AML-193 (cell line): ENCODE data around the gene OSM.

ENCODE experiments used
- DNase-seq, 2 experiments: peaks; one replicate each; lab custom pipeline; 2025; lab: John Stamatoyannopoulos, UW

The OSM gene

GRCh38 chr22:30297991-30298701 lies 31.5 kb upstream of the OSM start:
- DNase-seq: no peak

- DNase-seq: no peak
Observed at GRCh38 chr22:30297276-30297990, 30.8 kb upstream of the OSM start.

- DNase-seq: no peak
Observed at GRCh38 chr22:30296833-30297232, 30.2 kb upstream of the OSM start.

GRCh38 chr22:30296324-30296723 lies 29.7 kb upstream of the OSM start:
- DNase-seq: no peak

- no peak for DNase-seq
Observed at GRCh38 chr22:30295576-30295975, 28.9 kb upstream of the OSM start.

DNA sequence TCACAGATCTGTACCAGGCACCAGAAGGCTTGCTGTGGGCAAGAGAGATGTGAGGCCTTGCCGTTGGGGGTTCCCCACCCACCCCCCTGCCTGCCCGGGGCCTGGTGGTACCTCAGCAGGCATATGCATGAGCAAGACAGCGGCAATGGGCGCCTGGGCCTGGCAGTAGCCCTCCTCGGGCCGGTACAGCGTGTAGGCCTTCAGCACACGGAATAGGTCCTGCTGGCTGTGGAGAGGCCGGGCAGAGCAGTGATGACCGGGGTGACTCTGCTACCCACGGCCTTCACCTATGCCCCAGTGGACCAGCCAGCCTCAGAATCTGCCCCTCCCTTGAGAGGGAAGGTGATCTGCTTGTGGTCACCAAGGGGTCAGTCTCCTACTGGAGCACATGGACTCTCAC lies 28.2 kb upstream of the OSM start:
- DNase-seq: no peak

GRCh38 chr22:30294066-30294465 lies 27.4 kb upstream of the OSM start:
- DNase-seq: no peak

GRCh38 chr22:30293026-30293425 lies 26.4 kb upstream of the OSM start:
- DNase-seq: no peak

DNA sequence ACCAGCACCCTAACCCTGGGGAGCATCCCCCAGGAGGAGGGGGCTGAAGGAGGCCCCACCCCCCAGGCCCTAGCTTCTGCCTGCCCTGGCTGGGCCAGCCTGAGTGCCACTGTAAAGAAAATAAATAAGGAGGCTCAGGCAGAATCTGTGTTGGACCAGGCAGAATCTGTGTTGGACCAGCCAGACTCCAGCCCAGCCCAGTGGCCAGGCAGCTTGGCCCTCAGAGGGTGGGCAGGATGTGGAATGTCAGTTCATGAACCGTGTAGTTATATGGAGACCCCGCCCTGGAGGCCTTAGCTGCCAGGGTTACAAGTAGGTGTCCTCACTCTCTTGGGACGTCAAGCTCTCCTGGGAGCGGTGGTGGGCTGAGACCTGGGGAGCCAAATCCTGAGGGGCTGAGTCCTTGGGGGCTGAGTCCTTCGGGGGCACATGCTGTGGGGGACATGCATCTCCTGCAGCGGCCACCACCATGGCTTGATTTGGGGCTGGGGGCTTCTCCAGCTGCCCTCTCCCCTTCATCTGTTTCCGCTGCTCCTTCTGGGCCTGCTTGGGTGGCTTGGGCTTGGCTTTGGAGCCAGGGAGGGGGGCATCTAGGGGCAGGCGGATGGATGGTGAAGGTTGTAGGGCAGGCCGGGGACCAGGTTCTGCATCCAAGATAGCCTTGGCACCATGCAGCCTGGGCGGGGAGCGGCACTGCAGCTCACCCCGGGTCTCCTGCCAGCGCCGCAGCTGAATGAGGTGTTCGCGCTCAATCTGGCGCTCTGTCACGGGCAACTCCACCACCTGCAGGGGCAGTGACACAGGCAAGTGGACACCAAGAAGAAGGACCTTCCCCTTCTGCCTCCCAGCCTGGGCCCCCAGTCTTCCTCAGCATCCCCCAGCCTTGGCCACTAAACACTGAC lies 25.7 kb upstream of the OSM start:
- no peak for DNase-seq

DNA sequence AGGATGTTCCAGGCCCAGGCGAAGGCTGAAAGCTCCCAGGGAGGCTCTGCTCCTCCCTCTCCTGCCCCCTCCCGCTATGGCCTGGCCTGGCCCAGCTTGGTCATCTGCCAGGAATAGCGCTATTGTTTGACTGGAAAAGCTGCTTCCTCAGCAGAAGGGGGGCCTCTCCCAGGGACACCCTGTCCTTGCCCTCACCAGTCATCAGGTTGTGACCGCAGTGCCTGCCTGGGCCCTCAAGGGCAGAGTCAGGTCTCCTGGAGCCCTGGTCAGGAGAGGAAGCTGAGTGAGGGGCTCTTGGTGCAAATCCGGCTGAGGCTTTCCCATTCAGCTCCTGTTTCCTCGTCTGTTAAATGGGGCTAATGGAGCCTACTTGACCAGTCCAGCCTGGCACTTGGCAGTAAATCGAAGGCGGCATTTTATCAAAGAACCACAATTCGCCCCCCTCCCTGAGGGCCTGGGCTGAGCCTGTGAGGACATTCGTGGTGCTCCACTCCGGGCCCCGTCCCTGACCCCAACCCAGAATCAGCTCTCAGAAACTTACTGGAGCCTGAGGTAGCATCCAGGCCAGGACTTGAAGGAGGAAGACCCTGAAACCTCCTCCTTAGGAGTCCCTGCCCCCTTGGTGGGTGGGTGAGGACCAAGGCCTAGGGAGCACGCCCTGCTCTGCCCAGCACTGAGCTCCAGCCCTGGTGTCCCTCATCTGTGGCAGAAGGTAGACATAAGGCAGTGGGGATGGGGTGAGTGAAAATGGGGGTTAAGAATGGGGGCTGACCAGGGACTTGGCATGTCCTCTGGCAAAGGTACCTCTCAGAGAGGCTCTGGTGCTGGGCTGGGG lies 24.6 kb upstream of the OSM start:
- DNase-seq: no peak

GRCh38 chr22:30290342-30291057 lies 23.8 kb upstream of the OSM start:
- DNase-seq: no peak

DNA sequence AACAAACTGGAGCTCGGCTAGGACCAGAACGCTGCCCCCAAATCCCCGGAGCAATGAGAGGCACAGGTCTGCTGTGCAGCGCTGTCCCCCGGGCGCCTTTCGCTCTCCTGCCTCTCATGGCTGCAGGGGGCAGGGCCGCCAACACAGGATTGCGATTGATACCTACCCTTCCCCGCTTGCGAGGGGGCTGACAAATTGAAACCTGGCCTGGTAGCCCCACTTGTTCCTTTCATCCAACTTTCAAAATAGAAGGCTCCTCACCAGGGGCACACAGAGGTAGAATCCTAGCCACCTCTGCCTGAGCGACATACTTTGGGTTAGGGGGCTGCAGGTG lies 23.3 kb upstream of the OSM start:
- DNase-seq: no peak

DNA sequence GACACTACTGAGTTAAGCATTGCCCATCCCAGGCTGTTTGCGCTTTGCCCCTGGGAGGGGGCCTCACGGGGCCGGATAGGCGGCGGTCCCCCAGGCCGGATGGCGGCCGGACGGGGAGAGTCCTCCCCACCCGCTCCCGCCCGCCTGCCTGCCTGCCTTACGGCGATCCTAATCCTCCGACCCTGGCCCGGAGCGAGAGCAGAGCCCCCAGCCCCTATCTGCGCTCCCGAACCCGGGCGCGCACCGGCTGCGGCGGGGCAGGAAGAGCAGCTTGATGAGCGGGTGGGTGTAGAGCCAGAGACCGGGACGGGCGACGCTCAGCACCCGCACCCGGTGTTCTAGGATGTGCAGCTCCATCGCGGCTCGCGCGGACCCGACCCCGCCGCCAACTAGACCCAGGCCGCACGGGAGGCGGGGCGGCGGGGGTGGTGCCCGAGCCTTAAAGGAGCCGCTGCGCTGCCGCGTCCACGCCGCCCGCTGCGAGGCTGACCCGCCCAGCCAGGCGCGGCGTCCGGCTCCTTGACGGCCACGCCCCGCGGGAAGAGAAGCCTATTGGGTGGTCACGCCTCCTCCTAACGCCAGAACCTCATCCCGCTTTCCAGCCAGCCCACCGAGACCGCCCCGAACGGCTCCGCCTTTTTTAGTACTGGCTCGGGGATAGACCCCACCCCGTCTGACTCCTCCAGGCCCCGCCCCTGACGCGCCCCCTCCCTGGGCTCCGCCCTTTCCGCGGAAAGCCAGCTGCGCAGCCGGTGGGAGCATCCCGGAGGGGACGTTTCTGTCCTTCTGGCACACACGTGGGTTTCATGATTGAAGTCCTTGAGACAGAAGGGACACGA lies 22.7 kb upstream of the OSM start, which contains the start of gene CASTOR1:
Gene CASTOR1, minus strand, starts transcription at position 365 of the 839 bp plus-strand sequence. Its CDS starts 8 bp downstream, at position 357.
- DNase-seq: peak; percentile 65 to 67

DNA sequence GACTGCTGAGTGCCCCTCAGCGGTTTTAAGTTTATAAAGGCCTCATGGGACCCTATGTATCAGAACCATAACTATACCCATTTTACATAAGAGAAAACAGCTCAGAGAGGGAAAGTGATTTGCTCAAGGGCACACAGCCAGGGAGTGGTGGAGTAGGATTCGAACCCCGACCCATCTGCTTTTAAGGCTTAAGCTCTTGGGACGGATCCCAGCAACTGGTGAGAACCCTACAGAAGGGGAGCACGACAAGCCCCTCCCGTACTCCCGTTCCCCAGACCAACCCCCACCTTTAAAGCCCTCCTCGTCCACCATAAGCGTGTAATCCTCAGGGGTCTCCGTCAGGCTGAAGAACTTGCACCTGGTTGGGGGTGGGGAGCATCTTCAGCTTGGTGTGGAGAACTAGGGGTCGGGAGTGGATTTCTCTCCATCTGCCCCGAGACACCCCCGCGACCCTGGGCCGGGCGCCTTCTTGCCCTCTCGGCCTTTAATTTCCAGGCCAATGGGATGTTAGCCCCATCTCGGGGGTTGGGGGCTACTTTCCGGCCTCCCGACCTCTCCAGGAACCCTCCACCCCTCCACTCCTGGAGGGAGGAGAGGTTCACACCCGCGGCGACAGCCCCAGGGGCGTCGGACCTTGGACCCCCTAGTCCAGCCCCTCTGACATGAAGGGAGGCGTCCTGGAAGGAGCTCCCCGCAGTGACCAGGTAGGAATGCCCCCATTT lies 21.9 kb upstream of the OSM start:
- no peak for DNase-seq

DNA sequence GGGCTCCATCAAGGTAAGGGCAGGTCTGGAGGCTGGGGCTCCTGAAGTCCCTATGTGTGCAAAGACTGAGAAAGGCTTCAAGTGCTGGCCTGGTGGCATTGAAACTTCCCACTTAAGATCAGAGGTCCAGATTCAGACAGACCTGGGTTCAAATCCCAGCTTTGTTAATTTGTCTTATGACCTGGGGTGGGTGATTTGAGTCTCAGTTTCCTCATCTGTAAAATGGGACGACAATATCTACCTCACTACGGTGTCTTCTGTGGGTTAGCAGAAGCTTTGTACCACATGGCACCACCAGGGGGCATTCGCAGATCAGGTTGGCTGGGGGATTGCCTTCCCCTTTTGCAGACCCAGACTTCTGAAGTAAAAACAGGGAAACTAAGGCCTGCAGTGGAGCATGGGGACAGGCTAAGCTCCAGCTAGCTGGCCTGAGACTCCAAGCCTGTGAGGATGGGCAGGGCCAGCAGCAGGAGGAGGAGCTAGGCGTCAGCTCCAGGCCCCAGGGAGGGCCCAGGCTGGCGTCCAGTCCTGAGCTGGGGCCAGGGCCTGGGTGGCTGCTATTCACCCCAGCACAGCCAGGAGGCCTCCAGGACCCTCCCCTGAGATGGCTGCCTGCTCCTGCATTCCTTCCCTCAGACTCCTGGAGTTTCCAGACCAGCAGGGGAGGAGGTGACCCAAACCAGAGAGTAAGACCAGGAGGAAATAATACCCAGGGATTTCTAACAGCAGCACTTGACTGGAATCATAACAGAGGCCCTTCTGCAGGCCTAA lies 21.2 kb upstream of the OSM start:
- DNase-seq: peak; percentile 68 to 73

- DNase-seq: peak; percentile 42 to 52
Observed at GRCh38 chr22:30286813-30287647, 20.4 kb upstream of the OSM start.

DNA sequence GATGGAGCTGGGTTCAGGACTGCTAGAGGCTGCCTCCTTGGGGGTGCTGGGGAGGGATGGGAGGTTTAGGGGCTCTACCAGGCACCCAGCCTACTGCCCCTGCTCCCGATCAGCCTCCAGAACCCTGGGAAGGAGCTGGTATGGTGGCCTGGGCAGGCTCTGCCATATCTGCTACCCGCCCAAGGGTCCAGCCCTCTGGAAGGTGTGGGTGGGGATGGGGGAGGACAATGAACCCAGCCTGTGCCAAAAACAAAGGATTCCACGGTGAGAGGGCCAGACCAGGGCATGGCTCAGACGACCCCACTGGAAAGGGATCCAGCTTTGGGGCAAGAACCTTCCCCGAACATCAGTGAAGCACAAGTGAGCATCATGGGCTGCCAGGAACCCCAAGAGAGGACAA lies 19.7 kb upstream of the OSM start:
- no peak for DNase-seq

- no peak for DNase-seq
Observed at GRCh38 chr22:30285846-30286200, 19.2 kb upstream of the OSM start.
